ENCODE data around the gene KCNJ12. TPM values are rescaled to one million over a fixed set of nuclear protein-coding genes. Genes with fewer than 3 reads are reported as not detected.

The KCNJ12 gene
- polyA plus RNA-seq, 4 donors = 5.3 to 8.9 (median 6.5) TPM

GRCh38 chr17:21463779-21464407, 87.7 kb downstream of the KCNJ12 start:
- DNase-seq (ENCODE audit: low read depth in 4 of 4, low spot score in 2 of 4) = no peak

GRCh38 chr17:21464611-21465021, 88.5 kb downstream of the KCNJ12 start:
- DNase-seq (ENCODE audit: low read depth in 4 of 4, low spot score in 2 of 4) = no peak

- DNase-seq (ENCODE audit: low read depth in 4 of 4, low spot score in 2 of 4) = no peak
Observed at GRCh38 chr17:21466550-21466949, 90.4 kb downstream of the KCNJ12 start.

DNA sequence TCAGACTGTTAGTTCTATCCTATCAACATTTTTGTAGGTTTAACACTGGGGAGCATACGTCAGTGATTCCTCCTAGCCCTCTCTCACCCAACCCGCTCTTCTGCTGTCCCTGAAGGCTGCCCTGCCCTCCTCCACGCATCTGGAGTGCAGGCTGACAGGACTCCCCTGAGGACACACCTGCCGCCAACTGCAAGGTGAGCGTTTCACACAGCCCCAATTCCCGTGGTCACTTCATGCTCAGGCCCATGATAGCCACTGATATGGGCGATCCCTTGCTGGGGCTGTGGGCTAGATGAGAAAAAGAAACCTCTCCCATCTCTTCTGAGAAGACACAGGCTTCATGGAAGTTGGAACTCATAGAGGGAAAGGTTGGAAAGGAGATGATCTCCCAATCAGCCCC, 91.0 kb downstream of the KCNJ12 start:
- DNase-seq (ENCODE audit: low read depth in 4 of 4, low spot score in 2 of 4) = no peak

DNA sequence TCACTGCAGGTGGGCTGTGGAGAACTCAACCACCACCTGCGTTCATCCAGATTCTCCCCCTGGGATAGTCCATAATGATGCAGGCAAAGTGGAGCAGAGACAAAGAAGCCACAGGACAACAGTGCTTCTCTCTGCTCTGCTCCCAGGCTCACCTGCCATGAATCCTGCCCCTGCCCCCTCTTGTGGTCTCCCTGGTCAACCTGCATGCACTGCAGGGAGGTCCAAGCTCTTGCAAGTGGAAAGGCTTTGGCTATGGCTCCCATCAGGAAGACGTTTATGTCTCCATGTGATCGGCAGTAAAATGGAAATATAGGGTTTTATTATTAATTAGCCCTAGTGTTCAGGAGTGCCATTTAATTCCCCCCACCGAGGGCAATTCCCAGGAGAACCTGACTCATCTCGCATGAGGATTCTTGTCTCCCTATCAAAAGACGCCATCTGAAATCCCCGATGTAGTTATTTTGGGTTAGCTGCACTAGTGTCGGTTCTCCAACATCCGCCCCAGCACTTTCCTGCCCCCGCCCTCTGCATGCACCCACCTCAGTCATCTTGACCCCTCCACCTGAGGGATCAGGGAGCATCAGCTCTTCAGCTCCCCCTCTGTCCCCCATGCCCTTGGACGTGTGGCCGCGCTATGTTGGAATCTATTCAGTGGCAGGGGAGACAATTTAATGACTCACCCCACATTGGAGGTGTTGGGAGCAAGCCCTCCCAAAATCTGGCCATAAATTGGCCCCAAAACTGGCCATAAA, 91.8 kb downstream of the KCNJ12 start:
- DNase-seq (ENCODE audit: low read depth in 4 of 4, low spot score in 2 of 4) = no peak

Other genes starting within 250 kb of the KCNJ12 start
- 10 to 100 TPM; 37.6 to 40.9 (median 39.6) TPM for gene DHRS7B, start 249.4 kb upstream of the KCNJ12 start, polyA plus RNA-seq (ENCODE audit: insufficient read length in 4 of 4)
- 10 to 100 TPM; 21.4 to 27.9 (median 24.3) TPM for gene TMEM11, start 162.2 kb upstream of the KCNJ12 start, polyA plus RNA-seq (ENCODE audit: insufficient read length in 4 of 4)
- gene NATD1, start 122.9 kb upstream of the KCNJ12 start, polyA plus RNA-seq (ENCODE audit: insufficient read length in 4 of 4) = 10 to 100 TPM; 11.9 to 16.1 (median 13.7) TPM
- gene MAP2K3, start 91.6 kb upstream of the KCNJ12 start, polyA plus RNA-seq (ENCODE audit: insufficient read length in 4 of 4) = 10 to 100 TPM; 21.1 to 25.3 (median 23.2) TPM